ENCODE data around the gene SLC26A1. TPM values are rescaled to one million over a fixed set of nuclear protein-coding genes. Genes with fewer than 3 reads are reported as not detected.
"Not testable (repeated sequence)": the region's sequence is repeated elsewhere in the genome, so short reads cannot be mapped to it uniquely, and the experiment has no call there.

Gene SLC26A1
- total and polyA plus RNA-seq, 8 donors: 0.35 to 8.6 (median 5.2) TPM

- TF ChIP-seq CTCF (IDR thresholded peaks at IDR 0.05): no peak
- H3K36me3 ChIP-seq: no peaks in the 10 kb centered on the region
- H3K27ac ChIP-seq: no peak overlapping the region
- H3K9me3 ChIP-seq: no peaks in the 10 kb centered on the region
- ATAC-seq (peak; percentile 60), DNase-seq (peak in 1 of 4 donors; percentile 75)
- H3K27me3 ChIP-seq: peaks cover 71 to 100% of the 10 kb centered on the region in 2 donors
- H3K4me1 ChIP-seq: peaks cover 4 to 26% of the 10 kb centered on the region in 2 donors
- no peak overlapping the region for H3K4me3 ChIP-seq
- intact Hi-C loops (cut with DNase I): no loop called here
These were observed 9.0 kb upstream of the SLC26A1 start for GRCh38 chr4:1002131-1002630.

GRCh38 chr4:1001561-1002130, 8.4 kb upstream of the SLC26A1 start:
- no peak for TF ChIP-seq CTCF (IDR thresholded peaks at IDR 0.05)
- Histone ChIP-seq H3K4me1 (peaks cover 4 to 30% of the 10 kb centered on the region in 2 donors), H3K9me3 (no peaks in the 10 kb centered on the region), H3K27ac (no peak overlapping the region), H3K4me3 (no peak overlapping the region), H3K36me3 (no peaks in the 10 kb centered on the region), H3K27me3 (peaks cover 77 to 100% of the 10 kb centered on the region in 2 donors)
- ATAC-seq (no peak), DNase-seq (no peak)
- intact Hi-C loops (cut with DNase I): no loop called here

DNA sequence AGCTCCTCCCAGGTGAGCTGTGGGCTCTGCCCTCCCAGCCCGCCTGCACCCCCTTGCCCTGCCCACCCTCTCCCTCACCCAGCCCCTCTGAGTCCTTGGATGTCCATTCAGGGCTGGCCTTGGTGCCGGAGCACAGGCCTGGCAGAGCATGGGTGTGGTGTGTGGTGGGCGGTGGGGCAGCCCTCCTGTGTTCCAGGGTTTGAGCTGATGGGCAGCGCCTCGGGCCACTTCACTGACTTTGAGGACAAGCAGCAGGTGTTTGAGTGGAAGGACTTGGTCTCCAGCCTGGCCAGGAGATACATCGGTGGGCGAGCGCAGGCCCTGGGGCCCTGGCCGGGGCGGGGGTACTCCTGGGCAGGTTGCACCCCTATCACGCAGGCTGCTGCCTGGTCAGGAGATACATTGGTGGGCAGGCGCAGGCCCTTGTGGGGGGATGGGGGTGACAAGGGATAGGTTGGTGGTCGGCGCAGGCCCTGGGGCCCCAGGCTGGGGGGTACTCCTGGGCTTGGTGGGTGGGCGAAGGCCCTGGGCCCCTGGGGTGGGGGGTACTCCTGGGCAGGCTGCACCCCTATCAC, 7.6 kb upstream of the SLC26A1 start:
- no peak overlapping the region for H3K4me3 ChIP-seq
- no peak for DNase-seq
- no peaks in the 10 kb centered on the region for H3K9me3 ChIP-seq
- H3K36me3 ChIP-seq: no peaks in the 10 kb centered on the region
- H3K27me3 ChIP-seq: peaks cover 73 to 100% of the 10 kb centered on the region in 2 donors
- TF ChIP-seq CTCF (IDR thresholded peaks at IDR 0.05): no peak
- peaks cover 4 to 30% of the 10 kb centered on the region in 2 donors for H3K4me1 ChIP-seq
- H3K27ac ChIP-seq: no peak overlapping the region
- intact Hi-C loops (cut with DNase I): no loop called here
- ATAC-seq: no peak

GRCh38 chr4:999882-1000425, 6.8 kb upstream of the SLC26A1 start:
- H3K9me3 ChIP-seq: no peaks in the 10 kb centered on the region
- DNase-seq (peak in 1 of 4 donors; percentile 59), ATAC-seq (no peak)
- TF ChIP-seq CTCF (IDR thresholded peaks at IDR 0.05): no peak
- peaks cover 4 to 30% of the 10 kb centered on the region in 2 donors for H3K4me1 ChIP-seq
- no peak overlapping the region for H3K4me3 ChIP-seq
- H3K27ac ChIP-seq: no peak overlapping the region
- H3K36me3 ChIP-seq: no peaks in the 10 kb centered on the region
- H3K27me3 ChIP-seq: peaks cover 68 to 100% of the 10 kb centered on the region in 2 donors
- intact Hi-C loops (cut with DNase I): no loop called here

GRCh38 chr4:999240-999863, 6.1 kb upstream of the SLC26A1 start:
- H3K4me3 ChIP-seq; intact Hi-C loops (cut with DNase I); H3K9me3 ChIP-seq; H3K36me3 ChIP-seq; ATAC-seq; H3K27ac ChIP-seq: not testable (repeated sequence)
- peak in 1 of 4 donors; percentile 20 for DNase-seq
- peaks cover 65 to 94% of the 10 kb centered on the region in 2 donors for H3K27me3 ChIP-seq
- H3K4me1 ChIP-seq: peaks cover 4 to 30% of the 10 kb centered on the region in 2 donors
